HepG2 (cell line): ENCODE measurements around the gene AGRP. TPM values are rescaled to one million over a fixed set of nuclear protein-coding genes. Genes with fewer than 3 reads are reported as not detected.
A peak's percentile ranks its signal among the peaks of the same experiment; 100 is the strongest.

Source experiments
- ARID5B ChIP-seq: IDR thresholded peaks from 2 replicates; pipeline ENCODE4 v1.4.0; 2020; ENCODE audit warnings: mild to moderate bottlenecking, missing genetic modification reagents
- CENPBD1 ChIP-seq: sonication (generic); formaldehyde crosslinking; IDR thresholded peaks from 2 replicates; pipeline ENCODE4 v1.8.0; 2022; ENCODE audit warnings: missing genetic modification reagents, low read depth, mild to moderate bottlenecking, borderline replicate concordance
- CREB1 ChIP-seq, 2 experiments: fragments of 450-650 bp in 1 of 2; IDR thresholded peaks; 2 replicates each; pipeline ENCODE4 v1.6.1; 2016 to 2017; ENCODE audit warnings: control low read depth in 1 of 2, mild to moderate bottlenecking in 1 of 2, missing compliant biosample characterization in 1 of 2, missing genetic modification characterization in 1 of 2
- ELF1 ChIP-seq: sonication (generic); formaldehyde crosslinking; IDR thresholded peaks from 2 replicates; pipeline ENCODE4 v1.4.0; 2020; ENCODE audit warnings: missing genetic modification reagents
- HOMEZ ChIP-seq: IDR thresholded peaks from 2 replicates; pipeline ENCODE4 v1.6.1; 2016; ENCODE audit warnings: low read depth
- MAX ChIP-seq: IDR thresholded peaks from 2 replicates; pipeline ENCODE4 v1.6.1; 2012; ENCODE audit warnings: inconsistent platforms
- NFATC3 ChIP-seq: sonication (generic); formaldehyde crosslinking; IDR thresholded peaks from 2 replicates; pipeline ENCODE4 v1.5.1; 2020; ENCODE audit warnings: mild to moderate bottlenecking, missing genetic modification reagents
- NFKB2 ChIP-seq: sonication (generic); formaldehyde crosslinking; IDR thresholded peaks from 2 replicates; pipeline ENCODE4 v1.4.0; 2020; ENCODE audit warnings: missing genetic modification reagents, borderline replicate concordance
- NR2C2 ChIP-seq: sonication (generic); formaldehyde crosslinking; IDR thresholded peaks from 2 replicates; pipeline ENCODE4 v1.4.0; 2020; ENCODE audit warnings: missing genetic modification reagents, mild to moderate bottlenecking, moderate library complexity, borderline replicate concordance
- POGK ChIP-seq: sonication (generic); formaldehyde crosslinking; conservative IDR thresholded peaks from 2 replicates; pipeline ENCODE4 v1.8.0; 2022; ENCODE audit warnings: mild to moderate bottlenecking, moderate library complexity, missing genetic modification reagents
- RBAK ChIP-seq: sonication (generic); formaldehyde crosslinking; IDR thresholded peaks from 2 replicates; pipeline ENCODE4 v1.5.1; 2020; ENCODE audit warnings: mild to moderate bottlenecking, missing genetic modification reagents
- RBFOX2 ChIP-seq: fragments of 200-400 bp; formaldehyde crosslinking; IDR thresholded peaks from 2 replicates; pipeline ENCODE4 v1.6.1; 2017; ENCODE audit warnings: low read depth, mild to moderate bottlenecking, low read length
- SMAD3 ChIP-seq: sonication (generic); formaldehyde crosslinking; IDR thresholded peaks from 2 replicates; pipeline ENCODE4 v1.4.0; 2020; ENCODE audit warnings: missing genetic modification reagents
- SMYD3 ChIP-seq: sonication (generic); formaldehyde crosslinking; IDR thresholded peaks from 2 replicates; pipeline ENCODE4 v1.8.1; 2023; ENCODE audit warnings: mild to moderate bottlenecking, missing genetic modification reagents
- SSRP1 ChIP-seq: IDR thresholded peaks from 2 replicates; pipeline ENCODE4 v1.6.1; 2016; ENCODE audit warnings: control low read depth
- ZNF260 ChIP-seq: sonication (generic); formaldehyde crosslinking; IDR thresholded peaks from 2 replicates; pipeline ENCODE4 v1.4.0; 2020; ENCODE audit warnings: missing genetic modification reagents, low read depth, mild to moderate bottlenecking, borderline replicate concordance
- ZNF343 ChIP-seq: sonication (generic); formaldehyde crosslinking; IDR thresholded peaks from 2 replicates; pipeline ENCODE4 v1.4.0; 2020; ENCODE audit warnings: mild to moderate bottlenecking, missing genetic modification reagents
- ZNF605 ChIP-seq: sonication (generic); formaldehyde crosslinking; IDR thresholded peaks from 2 replicates; pipeline ENCODE4 v1.8.0; 2022; ENCODE audit warnings: mild to moderate bottlenecking, missing genetic modification reagents
- ZNF607 ChIP-seq: sonication (generic); formaldehyde crosslinking; IDR thresholded peaks from 2 replicates; pipeline ENCODE4 v1.5.1; 2020; ENCODE audit warnings: missing genetic modification reagents, mild to moderate bottlenecking, borderline replicate concordance
- ZNF720 ChIP-seq: sonication (generic); formaldehyde crosslinking; IDR thresholded peaks from 2 replicates; pipeline ENCODE4 v1.4.0; 2020; ENCODE audit warnings: missing genetic modification reagents
- ZNF816 ChIP-seq: sonication (generic); formaldehyde crosslinking; IDR thresholded peaks from 2 replicates; pipeline ENCODE4 v1.8.0; 2022; ENCODE audit warnings: missing genetic modification reagents, mild to moderate bottlenecking, borderline replicate concordance
- polyA plus RNA-seq, 8 experiments: library from polyadenylated mRNA; depleted of rRNA in 3 of 8; stranded (reverse) in 7 of 8; unstranded in 1 of 8; fragments of >200 nt; fragmentation: Illumina TruSeq in 4 of 8; extraction: Trizol in 4 of 8; gene quantifications; 2 replicates each; pipeline versions ENCODE4 v1.2.1 to v1.2.3, GENCODE V29; 2011 to 2016; ENCODE audit warnings: low read depth in 4 of 8, missing spikeins in 1 of 8, mixed read lengths in 1 of 8; ENCODE audit not compliant: insufficient read depth in 1 of 8
- total RNA-seq, 5 experiments: library from RNA; depleted of rRNA; stranded (reverse); fragments of >200 nt; fragmentation: Illumina TruSeq; extraction: Trizol; gene quantifications; 2 replicates each; pipeline ENCODE4 v1.2.3, GENCODE V29; 2016; ENCODE audit warnings: low read depth in 1 of 5

Gene AGRP
- total and polyA plus RNA-seq, 2 of the 13 experiments (the other 11 are each of a cell fraction or from before 2014, with no cell fraction given), result not detected

- TF ChIP-seq ARID5B (CRISPR knock-in tag) (0 out of 2 replicates have a peak, but pooled peaks have one; percentile 15), NFKB2 (peak; percentile 48; the same call in 1 of the 2 replicates), SMYD3 (CRISPR knock-in tag) (0 out of 2 replicates have a peak, but pooled peaks have one; percentile 43), CREB1 (IDR thresholded peaks at IDR 0.05) (no peak), CREB1 (CRISPR knock-in tag; IDR thresholded peaks at IDR 0.05) (no peak), NR2C2 (CRISPR knock-in tag) (no peak), ZNF260 (CRISPR knock-in tag) (no peak), NFATC3 (CRISPR knock-in tag) (no peak), CENPBD1 (CRISPR knock-in tag) (no peak), MAX (peak; percentile 82), ZNF607 (CRISPR knock-in tag) (peak; percentile 30), SSRP1 (CRISPR knock-in tag) (peak; percentile 10; the same call in 1 of the 2 replicates), POGK (CRISPR knock-in tag) (peak; percentile 29; the same call in 1 of the 2 replicates), ZNF720 (CRISPR knock-in tag) (no peak), ZNF605 (peak; percentile 60), SMAD3 (no peak), RBFOX2 (peak; percentile 66), ELF1 (CRISPR knock-in tag) (no peak), RBAK (CRISPR knock-in tag) (no peak), HOMEZ (CRISPR knock-in tag) (no peak), ZNF343 (no peak), ZNF816 (CRISPR knock-in tag) (no peak)
These were observed 45.7 kb upstream of the AGRP start (continued) for GRCh38 chr16:67528870-67529581.
